ENCODE results near the gene PSME2.

- TF ChIP-seq CTCF (IDR thresholded peaks at IDR 0.05) (no peak), POLR2A (IDR thresholded peaks at IDR 0.05) (no peak)
These were observed 16.1 kb downstream of the PSME2 start, which contains the start of gene FITM1 for GRCh38 chr14:24130380-24130716.
